Caco-2 (cell line): ENCODE data around the gene MCM3AP. TPM values are rescaled to one million over a fixed set of nuclear protein-coding genes. Genes with fewer than 3 reads are reported as not detected.

Experiments
- BruUV-seq: library from RNA; stranded (reverse); fragments of 400-500 nt; replicated peaks from 2 replicates; lab custom pipeline; 2021; lab: Mats Ljungman, UMichigan
- CTCF ChIA-PET: fragments of 300-600 bp; sonication (Branson Sonifier 250); formaldehyde crosslinking; loops from one replicate; lab custom pipeline; 2022; ENCODE audit warnings: antibody characterized with exemption; lab: Charles Lee
- POLR2A ChIA-PET: fragments of 300-600 bp; sonication (Branson Sonifier 250); formaldehyde crosslinking; loops from one replicate; lab custom pipeline; 2022; ENCODE audit warnings: antibody characterized with exemption; lab: Charles Lee
- DNase-seq, 2 experiments: peaks; one replicate each; pipeline versions ENCODE4 v3.0.0 to v3.0.0-alpha.2; 2020 to 2022
- H3K27me3 ChIP-seq: replicated peaks from 2 replicates; pipeline ENCODE4 v1.6.0; 2011; ENCODE audit warnings: low read length; ENCODE audit not compliant: control insufficient read depth, insufficient read depth
- H3K36me3 ChIP-seq: 2 replicates; pipeline ENCODE4 v1.5.1; 2011; ENCODE audit warnings: low read length; ENCODE audit not compliant: control insufficient read depth, insufficient read depth
- H3K4me1 ChIP-seq: fragments of 250-450 bp; sonication (Bioruptor Pico); 2 replicates; pipeline ENCODE4 v1.5.1; 2020; ENCODE audit warnings: mild to moderate bottlenecking
- H3K4me3 ChIP-seq: 2 replicates; pipeline ENCODE4 v1.5.1; 2011; ENCODE audit warnings: low read depth, mild to moderate bottlenecking, control low read depth, low read length
- H3K9me3 ChIP-seq: fragments of 250-450 bp; sonication (Bioruptor Pico); 2 replicates; pipeline ENCODE4 v1.5.1; 2020; ENCODE audit warnings: mild to moderate bottlenecking, moderate library complexity
- H3K27ac Mint-ChIP-seq: one replicate; pipeline ENCODE4 v1.8.0; 2022; ENCODE audit warnings: mixed read lengths; ENCODE audit not compliant: unreplicated experiment
- H3K27me3 Mint-ChIP-seq: one replicate; pipeline ENCODE4 v1.8.0; 2022; ENCODE audit warnings: mixed read lengths; ENCODE audit not compliant: insufficient read depth, unreplicated experiment
- H3K36me3 Mint-ChIP-seq: one replicate; pipeline ENCODE4 v1.8.0; 2022; ENCODE audit warnings: mild to moderate bottlenecking, mixed read lengths; ENCODE audit not compliant: insufficient read depth, unreplicated experiment
- H3K4me1 Mint-ChIP-seq: one replicate; pipeline ENCODE4 v1.8.0; 2022; ENCODE audit warnings: low read depth, mixed read lengths; ENCODE audit not compliant: unreplicated experiment
- H3K4me3 Mint-ChIP-seq: one replicate; pipeline ENCODE4 v1.8.0; 2022; ENCODE audit warnings: mild to moderate bottlenecking, moderate library complexity, mixed read lengths; ENCODE audit not compliant: unreplicated experiment
- H3K9me3 Mint-ChIP-seq: one replicate; pipeline ENCODE4 v1.8.0; 2022; ENCODE audit warnings: mixed read lengths; ENCODE audit not compliant: unreplicated experiment
- CTCF ChIP-seq, 2 experiments: fragments of 200-600 bp in 1 of 2; IDR thresholded peaks; 1 replicate in 1 of 2; 2 replicates in 1 of 2; pipeline versions ENCODE4 v1.5.1 to v1.8.0; 2011 to 2022; ENCODE audit warnings: antibody characterized with exemption in 1 of 2, control low read depth in 1 of 2, inconsistent platforms in 1 of 2, low read depth in 1 of 2, low read length in 1 of 2, mild to moderate bottlenecking in 1 of 2, moderate library complexity in 1 of 2; ENCODE audit not compliant: insufficient read depth in 1 of 2, severe bottlenecking in 1 of 2, unreplicated experiment in 1 of 2
- intact Hi-C: fragments of 100-400 bp; cut with micrococcal nuclease; formaldehyde crosslinking; loops from one replicate; pipeline ENCODE4 v1.10.0; 2022; ENCODE audit not compliant: unreplicated experiment
- total RNA-seq: library from RNA; stranded (reverse); gene quantifications from 2 replicates; pipeline ENCODE4 v1.2.3, GENCODE V29; 2022

Gene MCM3AP
- total RNA-seq, 1 experiment from 2014 or later = 88.1 TPM

GRCh38 chr21:46318464-46318845 is 33.0 kb upstream of the MCM3AP start:
- Mint-ChIP-seq H3K9me3 (no peaks in the 10 kb centered on the region), H3K4me3 (no peak overlapping the region), H3K4me1 (no peaks in the 10 kb centered on the region), H3K36me3 (peaks cover 12% of the 10 kb centered on the region), H3K27ac (no peak overlapping the region), H3K27me3 (no peaks in the 10 kb centered on the region)
- Histone ChIP-seq H3K4me3 (no peak overlapping the region), H3K9me3 (no peaks in the 10 kb centered on the region), H3K4me1 (no peaks in the 10 kb centered on the region; the same call in 1 of the 2 replicates), H3K27me3 (no peaks in the 10 kb centered on the region), H3K36me3 (no peaks in the 10 kb centered on the region)
- no peak for TF ChIP-seq CTCF (IDR thresholded peaks at IDR 0.05; ENCODE audit: insufficient read depth in 1 of 2, low read depth in 1 of 2, low read length in 1 of 2, severe bottlenecking in 1 of 2, unreplicated experiment in 1 of 2)
- intact Hi-C loops = no loop called here
- ChIA-PET POLR2A (no interaction called here), CTCF (no interaction called here)
- no TSS peak for BruUV-seq
- DNase-seq = no peak

DNA sequence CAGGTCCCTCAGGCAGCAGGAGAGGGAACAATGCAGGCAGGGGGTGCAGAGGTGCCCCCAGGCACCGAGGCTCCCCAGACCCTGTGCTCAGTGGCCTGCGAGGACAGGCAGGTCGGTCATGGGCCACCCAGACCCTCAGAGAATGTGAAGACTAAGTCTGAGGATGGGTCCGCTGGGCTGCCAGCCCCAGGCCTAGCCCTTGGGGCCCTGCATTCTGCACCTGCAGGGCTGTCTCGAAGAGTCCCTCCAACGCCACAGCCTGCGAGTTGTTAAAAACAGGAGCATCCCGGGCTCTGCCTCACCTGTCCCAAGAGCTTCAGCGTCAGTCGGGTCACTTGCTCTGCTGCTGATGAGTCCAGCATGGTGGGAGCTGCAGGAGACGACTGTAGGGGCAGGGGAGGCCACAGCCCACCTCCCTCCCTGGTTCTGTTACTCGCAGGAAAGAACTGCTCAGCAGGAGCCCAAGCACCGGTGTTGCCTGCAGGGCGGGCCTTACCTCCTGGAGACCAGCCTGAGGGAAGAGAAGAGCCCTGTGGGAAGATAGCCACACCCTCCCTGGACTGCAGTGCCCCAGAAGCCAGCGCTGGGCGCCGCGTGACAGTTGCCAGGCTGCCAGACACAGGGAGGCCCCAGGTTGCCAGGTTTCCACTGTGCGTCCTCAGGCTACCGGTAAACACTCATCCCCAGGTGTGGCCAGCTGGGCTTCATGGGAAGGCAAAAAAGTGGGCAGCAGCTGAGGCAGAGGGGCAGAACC is 32.5 kb upstream of the MCM3AP start:
- Histone ChIP-seq H3K9me3 (no peaks in the 10 kb centered on the region), H3K4me1 (no peaks in the 10 kb centered on the region; the same call in 1 of the 2 replicates), H3K36me3 (no peaks in the 10 kb centered on the region), H3K4me3 (no peak overlapping the region), H3K27me3 (no peaks in the 10 kb centered on the region)
- H3K9me3 Mint-ChIP-seq = no peaks in the 10 kb centered on the region
- intact Hi-C loops = no loop called here
- CTCF ChIA-PET = no interaction called here
- TF ChIP-seq CTCF (IDR thresholded peaks at IDR 0.05; ENCODE audit: insufficient read depth in 1 of 2, low read depth in 1 of 2, low read length in 1 of 2, severe bottlenecking in 1 of 2, unreplicated experiment in 1 of 2) = no peak
- peaks cover 9% of the 10 kb centered on the region for H3K36me3 Mint-ChIP-seq
- POLR2A ChIA-PET = no interaction called here
- H3K27ac Mint-ChIP-seq = no peak overlapping the region
- H3K27me3 Mint-ChIP-seq = no peaks in the 10 kb centered on the region
- no peak for DNase-seq
- H3K4me1 Mint-ChIP-seq = no peaks in the 10 kb centered on the region
- no TSS peak for BruUV-seq
- H3K4me3 Mint-ChIP-seq = no peak overlapping the region

- Histone ChIP-seq H3K4me3 (no peak overlapping the region), H3K4me1 (no peaks in the 10 kb centered on the region; the same call in 1 of the 2 replicates), H3K36me3 (no peaks in the 10 kb centered on the region), H3K27me3 (no peaks in the 10 kb centered on the region), H3K9me3 (no peaks in the 10 kb centered on the region)
- Mint-ChIP-seq H3K27ac (no peak overlapping the region), H3K9me3 (no peaks in the 10 kb centered on the region), H3K4me3 (no peak overlapping the region), H3K36me3 (peaks cover 11% of the 10 kb centered on the region), H3K4me1 (no peaks in the 10 kb centered on the region), H3K27me3 (no peaks in the 10 kb centered on the region)
- no peak for DNase-seq
- ChIA-PET CTCF (no interaction called here), POLR2A (no interaction called here)
- TF ChIP-seq CTCF (IDR thresholded peaks at IDR 0.05; ENCODE audit: insufficient read depth in 1 of 2, low read depth in 1 of 2, low read length in 1 of 2, severe bottlenecking in 1 of 2, unreplicated experiment in 1 of 2) = no peak
- no TSS peak for BruUV-seq
- intact Hi-C loops = no loop called here
Measured at GRCh38 chr21:46316708-46317324, 31.4 kb upstream of the MCM3AP start.
